ENCODE data around the gene ADARB1. TPM values are rescaled to one million over a fixed set of nuclear protein-coding genes. Genes with fewer than 3 reads are reported as not detected.

Gene ADARB1
- total RNA-seq, 1 experiment from 2014 or later: 15.8 TPM

DNA sequence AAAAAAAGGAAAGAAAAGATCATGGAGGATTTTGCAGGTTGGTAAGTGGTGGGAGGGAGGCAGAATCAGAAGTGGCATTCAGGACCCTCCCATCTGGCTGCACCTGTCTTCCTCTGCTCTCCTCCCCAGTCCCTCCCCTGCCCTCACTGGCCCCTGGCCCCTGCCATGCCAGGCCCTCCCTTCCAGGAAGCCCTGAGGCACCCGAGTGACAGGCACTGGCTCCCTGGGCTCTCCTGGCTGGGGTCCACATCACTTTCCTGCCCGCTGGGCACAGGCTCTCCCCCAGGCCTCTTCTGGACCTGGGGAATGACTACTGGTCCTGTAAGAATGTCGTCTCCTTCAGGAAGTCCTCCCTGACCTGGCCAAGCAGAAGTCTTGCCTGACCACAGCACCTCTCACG is 15.3 kb upstream of the ADARB1 start:
- Histone ChIP-seq H3K27me3 (ENCODE audit: insufficient read depth, low read length) (no peaks in the 10 kb centered on the region), H2BK20ac (ENCODE audit: low read depth, low read length, poor library complexity, severe bottlenecking) (no peak overlapping the region), H3K56ac (ENCODE audit: insufficient read length, low read depth, low read length) (no peak overlapping the region), H2BK15ac (ENCODE audit: low read depth, low read length) (no peak overlapping the region), H3K4me2 (ENCODE audit: insufficient read depth, insufficient read length, low read length) (no peak overlapping the region), H3K79me2 (ENCODE audit: insufficient read depth, low read length) (no peaks in the 10 kb centered on the region), H4K8ac (replicated peaks; ENCODE audit: insufficient read length, low read depth, low read length) (no peak overlapping the region), H2BK12ac (ENCODE audit: insufficient read length, low read depth, low read length) (no peak overlapping the region), H3K23me2 (ENCODE audit: insufficient read length, low read depth, low read length, poor library complexity, severe bottlenecking) (no peaks in the 10 kb centered on the region), H3K79me1 (ENCODE audit: insufficient read depth, low read depth, low read length, poor library complexity, severe bottlenecking) (no peaks in the 10 kb centered on the region), H2BK120ac (ENCODE audit: low read depth, low read length, poor library complexity, severe bottlenecking) (no peak overlapping the region), H2BK5ac (ENCODE audit: insufficient read length, low read length) (no peak overlapping the region), H3K9ac (ENCODE audit: extremely low read depth, insufficient read length, low read length) (no peak overlapping the region), H2AFZ (ENCODE audit: low read length) (no peak overlapping the region), H3T11ph (ENCODE audit: low read length) (no peak overlapping the region), H3K27ac (ENCODE audit: insufficient read length, low read depth, low read length) (no peak overlapping the region), H3K23ac (ENCODE audit: insufficient read length, low read depth, low read length) (no peak overlapping the region), H4K5ac (ENCODE audit: insufficient read length, low read depth, low read length) (no peak overlapping the region), H3K4me1 (ENCODE audit: insufficient read depth, low read length) (no peaks in the 10 kb centered on the region), H2AK5ac (ENCODE audit: insufficient read length, low read length) (no peak overlapping the region), H3K14ac (ENCODE audit: insufficient read depth, low read length) (no peak overlapping the region), H3K18ac (ENCODE audit: insufficient read length, low read depth, low read length) (no peak overlapping the region), H4K20me1 (ENCODE audit: control insufficient read depth, insufficient read depth, insufficient read length) (no peaks in the 10 kb centered on the region), H3K9me3 (ENCODE audit: control insufficient read depth, low read depth, low read length) (no peaks in the 10 kb centered on the region), H3K4ac (ENCODE audit: low read depth, low read length) (no peak overlapping the region), H4K91ac (ENCODE audit: insufficient read length, low read depth, low read length) (no peak overlapping the region)
- Mint-ChIP-seq H3K4me3 (no peak overlapping the region; a peak in 1 of 5 replicates), H3K27me3 (ENCODE audit: low read depth) (peaks cover 16% of the 10 kb centered on the region), H3K27ac (no peak overlapping the region), H3K4me1 (peaks cover 11 to 17% of the 10 kb centered on the region in 2 experiments), H3K9me3 (no peaks in the 10 kb centered on the region; a peak in 2 of 5 replicates), H3K36me3 (ENCODE audit: insufficient read depth in 1 of 3, low read depth in 3 of 3) (no peaks in the 10 kb centered on the region)
- DNase-seq: peak; percentile 17
- no CpG with 5 or more reads among the region's 4 CpGs for WGBS (ENCODE audit: extremely low coverage, insufficient read length, low lambda C conversion rate)
- TF ChIP-seq, protein P1, sequence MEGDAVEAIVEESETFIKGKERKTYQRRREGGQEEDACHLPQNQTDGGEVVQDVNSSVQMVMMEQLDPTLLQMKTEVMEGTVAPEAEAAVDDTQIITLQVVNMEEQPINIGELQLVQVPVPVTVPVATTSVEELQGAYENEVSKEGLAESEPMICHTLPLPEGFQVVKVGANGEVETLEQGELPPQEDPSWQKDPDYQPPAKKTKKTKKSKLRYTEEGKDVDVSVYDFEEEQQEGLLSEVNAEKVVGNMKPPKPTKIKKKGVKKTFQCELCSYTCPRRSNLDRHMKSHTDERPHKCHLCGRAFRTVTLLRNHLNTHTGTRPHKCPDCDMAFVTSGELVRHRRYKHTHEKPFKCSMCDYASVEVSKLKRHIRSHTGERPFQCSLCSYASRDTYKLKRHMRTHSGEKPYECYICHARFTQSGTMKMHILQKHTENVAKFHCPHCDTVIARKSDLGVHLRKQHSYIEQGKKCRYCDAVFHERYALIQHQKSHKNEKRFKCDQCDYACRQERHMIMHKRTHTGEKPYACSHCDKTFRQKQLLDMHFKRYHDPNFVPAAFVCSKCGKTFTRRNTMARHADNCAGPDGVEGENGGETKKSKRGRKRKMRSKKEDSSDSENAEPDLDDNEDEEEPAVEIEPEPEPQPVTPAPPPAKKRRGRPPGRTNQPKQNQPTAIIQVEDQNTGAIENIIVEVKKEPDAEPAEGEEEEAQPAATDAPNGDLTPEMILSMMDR (conservative IDR thresholded peaks at IDR 0.05): no peak
